Stomach smooth muscle (tissue), 2 donors: ENCODE data around the gene FAM83C.
A peak's percentile ranks its signal among the peaks of the same experiment; 100 is the strongest.
"Not testable (repeated sequence)": the region's sequence is repeated elsewhere in the genome, so short reads cannot be mapped to it uniquely, and the experiment has no call there.

Experiments used
- H3K27ac ChIP-seq: one replicate; pipeline ENCODE4 v1.7.0; 2013; ENCODE audit warnings: mild to moderate bottlenecking, low read length, inconsistent platforms
- H3K27me3 ChIP-seq, 2 donors: one replicate each; pipeline ENCODE4 v1.7.0; 2013; ENCODE audit warnings: low read length in 2 of 2; ENCODE audit not compliant: insufficient read depth in 2 of 2, control insufficient read depth in 1 of 2
- H3K36me3 ChIP-seq, 2 donors: one replicate each; pipeline ENCODE4 v1.7.0; 2013; ENCODE audit warnings: low read length in 2 of 2; ENCODE audit not compliant: control insufficient read depth in 2 of 2, insufficient read depth in 2 of 2
- H3K4me1 ChIP-seq: one replicate; pipeline ENCODE4 v1.7.0; 2013; ENCODE audit warnings: low read length; ENCODE audit not compliant: control insufficient read depth, insufficient read depth
- H3K4me3 ChIP-seq, 2 donors: one replicate each; pipeline ENCODE4 v1.7.0; 2013; ENCODE audit warnings: low read length in 2 of 2
- H3K9ac ChIP-seq, 2 donors: one replicate each; pipeline ENCODE4 v1.7.0; 2013; ENCODE audit warnings: low read length in 2 of 2, mild to moderate bottlenecking in 1 of 2
- H3K9me3 ChIP-seq, 2 donors: one replicate each; pipeline ENCODE4 v1.7.0; 2013; ENCODE audit warnings: low read length in 2 of 2; ENCODE audit not compliant: control insufficient read depth in 2 of 2
- donor health status: healthy.
- donor health status: Pancreatic carcinoma.

Gene FAM83C

DNA sequence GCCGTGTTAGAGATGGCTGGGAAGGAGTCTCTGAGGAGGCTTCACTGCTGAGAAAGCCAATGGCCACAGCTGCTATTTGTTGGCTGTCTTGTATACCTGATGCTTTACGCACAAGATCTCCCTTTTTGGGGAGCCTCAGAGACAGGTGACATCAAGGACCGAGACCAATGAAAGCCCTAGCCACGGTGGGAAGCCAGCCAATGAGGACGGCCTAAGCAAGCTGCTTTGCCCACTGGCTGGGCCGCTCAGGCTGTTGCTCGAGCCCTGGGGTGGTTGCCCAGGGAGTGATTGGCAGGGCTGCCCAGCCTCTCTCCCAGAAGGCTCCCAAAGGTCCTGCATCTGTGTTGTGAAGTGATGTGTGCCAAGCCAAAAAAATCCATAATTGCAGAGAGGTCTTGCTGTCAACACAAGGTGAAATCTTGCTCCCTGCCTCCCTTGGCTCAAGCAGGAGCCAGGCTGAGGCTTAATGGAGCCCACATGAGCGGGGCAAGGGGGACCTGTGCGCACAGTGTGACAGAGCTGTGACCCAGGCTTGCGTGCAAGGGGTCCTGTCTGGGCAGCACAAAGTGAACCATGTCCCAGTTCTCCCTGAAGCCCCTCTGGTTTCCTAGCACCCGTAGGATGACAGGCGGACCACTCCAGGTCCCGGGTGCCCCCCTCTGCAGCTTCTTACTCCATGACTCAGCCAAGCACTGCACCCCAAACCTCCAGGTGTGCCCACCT, 18.6 kb downstream of the FAM83C start:
- Histone ChIP-seq H3K27ac (no peak overlapping the region), H3K27me3 (no peaks in the 10 kb centered on the region), H3K9me3 (no peaks in the 10 kb centered on the region), H3K4me1 (peaks cover 29% of the 10 kb centered on the region), H3K9ac (no peak overlapping the region), H3K36me3 (peaks cover 11 to 26% of the 10 kb centered on the region in 2 donors), H3K4me3 (no peak overlapping the region)

DNA sequence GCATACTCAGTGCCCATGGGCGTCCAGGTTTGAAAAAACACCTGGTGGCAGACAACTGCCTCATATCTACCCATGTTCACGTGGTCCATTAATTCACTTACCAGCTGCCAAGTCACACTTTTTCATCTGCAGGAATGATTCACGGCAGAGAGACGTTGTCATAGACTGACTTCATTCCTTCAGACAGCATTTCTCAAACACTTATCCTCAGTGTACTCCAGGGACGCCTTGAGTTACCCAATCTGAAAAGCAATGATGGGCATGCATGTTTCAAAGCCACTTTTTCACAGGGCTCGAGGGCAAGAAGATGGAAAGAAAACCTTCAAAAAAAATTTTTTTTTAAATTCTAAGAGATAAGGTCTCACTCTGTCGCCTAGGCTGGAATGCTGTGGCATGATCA, 20.3 kb downstream of the FAM83C start:
- Histone ChIP-seq H3K36me3 (peaks cover 11 to 35% of the 10 kb centered on the region in 2 donors), H3K9me3 (no peaks in the 10 kb centered on the region), H3K9ac (no peak overlapping the region), H3K4me3 (no peak overlapping the region), H3K27ac (no peak overlapping the region), H3K27me3 (no peaks in the 10 kb centered on the region), H3K4me1 (peaks cover 20% of the 10 kb centered on the region)

DNA sequence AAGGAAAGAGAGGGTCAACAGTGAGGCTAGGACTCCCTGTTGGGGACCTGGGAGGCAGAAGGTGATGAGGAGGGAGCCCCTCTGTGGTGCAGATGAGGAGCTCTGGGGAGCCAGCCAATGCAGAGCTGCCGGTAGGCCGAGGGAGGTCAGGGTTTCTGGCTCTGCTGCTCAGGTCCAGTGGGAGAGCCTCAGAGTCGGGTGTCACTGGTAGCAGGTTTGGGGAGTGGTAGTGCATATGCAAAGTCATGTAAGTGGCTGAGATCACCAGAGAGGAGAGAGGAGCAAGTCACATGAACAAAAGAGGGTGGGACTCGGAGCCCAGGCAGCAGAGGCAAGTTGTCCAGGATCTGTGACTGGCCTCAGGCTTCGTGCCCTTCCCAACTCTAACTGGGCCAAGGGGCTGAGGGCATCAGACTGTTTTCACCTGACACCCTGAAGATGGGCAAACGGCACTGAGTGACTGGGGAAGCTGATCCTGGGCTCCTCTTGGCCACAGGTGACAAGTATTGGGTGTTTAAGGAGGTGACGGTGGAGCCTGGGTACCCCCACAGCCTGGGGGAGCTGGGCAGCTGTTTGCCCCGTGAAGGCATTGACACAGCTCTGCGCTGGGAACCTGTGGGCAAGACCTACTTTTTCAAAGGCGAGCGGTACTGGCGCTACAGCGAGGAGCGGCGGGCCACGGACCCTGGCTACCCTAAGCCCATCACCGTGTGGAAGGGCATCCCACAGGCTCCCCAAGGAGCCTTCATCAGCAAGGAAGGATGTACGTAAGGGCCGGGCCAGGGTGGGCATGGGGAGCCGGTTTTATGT, 20.9 kb downstream of the FAM83C start:
- Histone ChIP-seq H3K36me3 (peaks cover 14 to 39% of the 10 kb centered on the region in 2 donors), H3K4me3 (no peak overlapping the region), H3K4me1 (peaks cover 15% of the 10 kb centered on the region), H3K9ac (no peak overlapping the region), H3K27ac (no peak overlapping the region), H3K9me3 (no peaks in the 10 kb centered on the region), H3K27me3 (no peaks in the 10 kb centered on the region)

DNA sequence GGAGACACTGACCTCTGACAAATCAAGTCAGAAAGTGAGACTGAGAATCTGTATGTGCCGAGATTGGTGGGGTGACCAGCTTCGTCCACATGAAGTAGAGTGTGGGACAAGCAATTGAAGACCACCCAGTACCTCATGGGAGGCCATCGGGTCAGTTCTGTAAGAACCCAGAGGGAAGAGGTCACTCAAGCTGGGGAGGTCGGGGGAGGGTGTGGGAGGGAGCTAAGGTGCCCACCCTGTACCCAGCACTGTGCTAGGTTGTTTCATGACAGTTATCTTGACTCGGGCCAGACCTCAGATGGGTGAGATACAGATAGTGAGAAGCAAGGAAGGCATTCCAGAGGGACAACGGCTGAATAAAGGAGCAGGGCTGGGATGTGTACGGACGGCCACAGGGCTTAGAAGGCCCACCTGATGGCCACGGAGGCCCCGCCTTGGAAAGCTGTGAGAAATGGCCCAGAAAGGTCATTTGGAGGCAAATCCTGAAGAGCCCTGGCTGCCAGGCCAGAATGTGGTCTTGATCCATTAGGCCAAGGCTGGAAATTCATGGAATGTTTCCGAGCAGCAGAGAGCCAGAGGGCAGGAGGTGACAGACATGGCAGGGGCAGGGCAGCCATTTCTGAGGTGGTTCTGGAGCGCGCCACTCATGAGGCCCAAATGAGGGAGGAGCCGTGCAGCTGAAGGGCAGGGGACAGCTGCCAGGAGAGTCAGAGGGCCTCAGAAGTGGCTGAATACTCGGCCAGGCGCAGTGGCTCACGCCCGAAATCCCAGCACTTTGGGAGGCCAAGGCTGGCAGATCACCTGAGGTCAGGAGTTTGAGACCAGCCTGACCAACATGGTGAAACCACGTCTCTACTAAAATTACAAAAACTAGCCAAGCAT, 22.0 kb downstream of the FAM83C start:
- H3K9ac ChIP-seq: no peak overlapping the region
- H3K27ac ChIP-seq: no peak overlapping the region
- no peaks in the 10 kb centered on the region for H3K27me3 ChIP-seq
- H3K4me3 ChIP-seq: no peak overlapping the region
- H3K4me1 ChIP-seq: peaks cover 9% of the 10 kb centered on the region
- H3K9me3 ChIP-seq: no peaks in the 10 kb centered on the region
- H3K36me3 ChIP-seq: peaks cover 14 to 32% of the 10 kb centered on the region in 2 donors

DNA sequence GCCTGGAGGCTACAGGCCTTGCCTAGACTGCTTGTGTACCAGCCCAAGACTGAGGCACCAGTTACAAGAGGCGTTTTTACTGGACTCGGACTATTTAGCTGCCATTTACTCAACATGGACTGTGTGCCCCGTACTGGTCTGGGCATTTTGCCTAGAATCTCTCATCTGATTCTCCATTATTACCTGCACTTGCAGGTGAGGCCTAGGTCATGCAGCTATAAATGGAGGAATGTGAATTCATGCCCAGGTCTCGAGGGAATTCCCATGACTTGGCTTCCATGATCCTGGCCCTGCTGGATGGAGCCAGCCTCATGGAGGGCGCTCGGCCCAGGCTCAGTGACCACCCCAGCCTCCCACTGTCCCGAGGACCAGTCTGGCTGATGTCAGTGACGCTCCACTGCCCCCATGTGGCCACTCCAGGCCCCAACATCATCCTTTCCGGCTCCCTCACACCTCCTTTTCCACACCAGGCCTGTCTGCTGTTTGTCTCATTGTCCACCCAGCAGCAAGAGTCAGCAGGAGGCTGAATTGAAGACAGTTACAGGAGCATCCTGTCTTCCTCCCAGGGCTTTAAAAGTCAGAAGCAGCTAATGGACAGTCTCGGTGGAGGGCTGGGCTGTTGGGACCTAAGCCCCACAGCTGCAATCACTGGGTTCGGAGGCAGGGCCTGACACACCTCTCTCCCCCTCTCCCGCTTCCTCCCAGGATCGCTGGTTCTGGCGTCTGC, 23.0 kb downstream of the FAM83C start:
- Histone ChIP-seq H3K9ac (no peak overlapping the region), H3K4me3 (no peak overlapping the region), H3K36me3 (peaks cover 14 to 29% of the 10 kb centered on the region in 2 donors), H3K9me3 (no peaks in the 10 kb centered on the region), H3K4me1 (peaks cover 7% of the 10 kb centered on the region), H3K27me3 (no peaks in the 10 kb centered on the region), H3K27ac (no peak overlapping the region)

DNA sequence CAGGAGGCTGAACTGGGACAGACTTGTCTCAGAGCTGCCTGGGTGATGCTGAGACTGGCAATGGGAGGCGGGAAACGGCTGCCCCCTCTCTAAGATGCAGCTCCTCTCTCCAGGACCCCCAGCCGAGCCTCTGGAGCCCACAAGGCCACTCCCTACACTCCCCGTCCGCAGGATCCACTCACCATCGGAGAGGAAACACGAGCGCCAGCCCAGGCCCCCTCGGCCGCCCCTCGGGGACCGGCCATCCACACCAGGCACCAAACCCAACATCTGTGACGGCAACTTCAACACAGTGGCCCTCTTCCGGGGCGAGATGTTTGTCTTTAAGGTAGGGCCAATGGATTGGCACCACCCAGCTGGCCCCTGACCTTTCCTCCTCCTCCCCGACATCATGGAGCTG, 25.1 kb downstream of the FAM83C start:
- Histone ChIP-seq H3K4me3 (no peak overlapping the region), H3K27ac (no peak overlapping the region), H3K36me3 (peaks cover 17 to 26% of the 10 kb centered on the region in 2 donors), H3K9me3 (no peaks in the 10 kb centered on the region), H3K9ac (no peak overlapping the region), H3K4me1 (peaks cover 20% of the 10 kb centered on the region), H3K27me3 (no peaks in the 10 kb centered on the region)

DNA sequence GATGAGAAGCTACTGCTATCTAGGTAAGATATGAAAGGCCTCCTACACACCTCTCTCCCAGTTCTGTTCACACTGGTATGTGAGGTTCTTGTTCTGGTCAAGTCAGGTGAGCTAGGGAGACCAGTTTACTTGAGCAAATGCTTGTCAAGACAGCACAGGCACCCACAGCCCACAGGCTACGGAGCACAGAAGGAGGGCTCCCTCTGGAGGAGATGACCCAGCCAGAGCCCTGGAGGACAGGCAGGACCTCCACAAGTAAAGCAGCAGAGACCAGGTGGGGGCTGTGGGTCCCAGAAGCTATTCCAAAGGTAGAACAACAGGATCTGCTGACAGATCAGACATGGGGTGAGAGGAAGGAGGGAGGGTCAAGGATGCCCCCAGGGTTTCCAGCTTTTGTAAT, 27.5 kb downstream of the FAM83C start:
- no peak overlapping the region for H3K4me3 ChIP-seq
- H3K9me3 ChIP-seq: no peaks in the 10 kb centered on the region
- no peaks in the 10 kb centered on the region for H3K27me3 ChIP-seq
- H3K9ac ChIP-seq: no peak overlapping the region
- H3K4me1 ChIP-seq: peaks cover 20% of the 10 kb centered on the region
- no peak overlapping the region for H3K27ac ChIP-seq
- H3K36me3 ChIP-seq: peaks cover 6 to 17% of the 10 kb centered on the region in 2 donors

DNA sequence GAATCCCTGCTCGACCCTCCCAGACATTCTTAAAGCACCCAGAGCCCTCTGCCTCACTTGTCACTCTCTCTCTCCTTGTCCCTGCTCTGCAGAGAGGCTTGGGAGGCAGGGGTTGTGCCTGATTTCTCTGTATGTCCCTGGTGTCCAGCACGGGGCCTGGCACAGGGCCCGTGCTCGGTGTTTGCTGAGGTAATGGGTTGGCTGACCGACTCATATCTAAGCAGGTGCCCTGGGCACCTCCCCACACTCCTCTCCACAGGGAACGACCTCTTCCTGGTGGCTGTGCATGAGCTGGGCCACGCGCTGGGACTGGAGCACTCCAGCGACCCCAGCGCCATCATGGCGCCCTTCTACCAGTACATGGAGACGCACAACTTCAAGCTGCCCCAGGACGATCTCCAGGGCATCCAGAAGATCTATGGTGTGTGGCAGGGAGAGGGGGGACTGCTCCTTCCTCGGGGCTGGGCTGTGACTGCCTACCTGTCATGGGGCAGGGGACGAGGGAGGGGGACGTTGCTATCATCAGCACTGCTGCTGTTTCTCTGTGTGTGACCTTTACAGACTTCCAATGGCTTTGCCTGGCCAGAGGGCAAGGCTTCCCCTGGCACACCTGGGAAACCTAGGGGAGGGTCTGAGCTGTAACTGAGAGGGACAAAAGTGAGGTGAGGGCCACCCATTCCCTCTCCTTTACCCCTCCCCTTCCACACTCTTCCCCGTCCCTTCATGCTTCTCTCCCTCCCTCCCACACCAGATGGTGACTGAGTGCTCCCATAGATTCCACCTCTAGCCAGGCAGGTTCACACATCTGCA, 28.5 kb downstream of the FAM83C start:
- Histone ChIP-seq H3K27me3 (no peaks in the 10 kb centered on the region), H3K9ac (peak overlapping the region; percentile 57 to 58), H3K27ac (peak overlapping the region; percentile 70), H3K4me3 (peak overlapping the region; percentile 46 to 55), H3K4me1 (peaks cover 15% of the 10 kb centered on the region), H3K36me3 (peaks cover 6 to 15% of the 10 kb centered on the region in 2 donors), H3K9me3 (no peaks in the 10 kb centered on the region)

DNA sequence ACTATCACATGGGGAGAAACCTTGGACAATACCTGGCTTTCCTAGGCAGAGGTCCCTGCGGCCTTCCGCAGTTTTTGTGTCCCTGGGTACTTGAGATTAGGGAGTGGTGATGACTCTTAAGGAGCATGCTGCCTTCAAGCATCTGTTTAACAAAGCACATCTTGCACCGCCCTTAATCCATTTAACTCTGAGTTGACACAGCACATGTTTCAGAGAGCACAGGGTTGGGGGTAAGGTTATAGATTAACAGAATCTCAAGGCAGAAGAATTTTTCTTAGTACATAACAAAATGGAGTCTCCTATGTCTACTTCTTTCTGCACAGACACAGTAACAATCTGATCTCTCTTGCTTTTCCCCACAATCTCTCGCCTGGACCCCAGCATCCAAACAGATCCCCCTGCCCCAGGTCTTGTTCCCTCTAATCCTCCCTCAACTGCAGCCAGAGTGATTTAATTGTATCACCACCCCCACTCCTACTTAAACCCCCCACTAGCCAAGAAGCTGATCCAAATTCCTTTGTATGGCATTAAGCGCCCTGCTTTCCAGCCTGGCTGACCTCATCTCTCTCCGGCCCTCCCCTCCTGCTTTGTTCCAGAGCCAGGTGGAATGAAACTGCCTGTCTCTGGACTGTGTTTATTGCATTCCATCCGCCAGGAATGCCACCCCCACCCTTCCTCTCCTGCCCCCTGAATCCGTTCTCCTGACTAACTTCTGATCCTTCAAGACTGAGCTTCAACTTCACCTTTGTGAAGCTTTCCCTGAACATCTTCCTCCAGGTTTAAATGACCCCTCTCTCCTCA, 29.3 kb downstream of the FAM83C start:
- H3K9me3 ChIP-seq, H3K27me3 ChIP-seq: not testable (repeated sequence)
- H3K4me3 ChIP-seq: peak overlapping the region; percentile 46 to 55
- peak overlapping the region; percentile 70 for H3K27ac ChIP-seq
- peak overlapping the region; percentile 57 to 58 for H3K9ac ChIP-seq
- peaks cover 15% of the 10 kb centered on the region for H3K4me1 ChIP-seq
- peaks cover 6 to 11% of the 10 kb centered on the region in 2 donors for H3K36me3 ChIP-seq
